NOMO-1 treated with dmso at 0.1 percent for 144 hours (cell line): ENCODE results near the gene ANKRD37.
A peak's percentile ranks its signal among the peaks of the same experiment; 100 is the strongest.

ENCODE experiments used
- DNase-seq: peaks from one replicate; lab custom pipeline; 2025; ENCODE audit not compliant: unreplicated experiment; lab: John Stamatoyannopoulos, UW

The ANKRD37 gene

DNA sequence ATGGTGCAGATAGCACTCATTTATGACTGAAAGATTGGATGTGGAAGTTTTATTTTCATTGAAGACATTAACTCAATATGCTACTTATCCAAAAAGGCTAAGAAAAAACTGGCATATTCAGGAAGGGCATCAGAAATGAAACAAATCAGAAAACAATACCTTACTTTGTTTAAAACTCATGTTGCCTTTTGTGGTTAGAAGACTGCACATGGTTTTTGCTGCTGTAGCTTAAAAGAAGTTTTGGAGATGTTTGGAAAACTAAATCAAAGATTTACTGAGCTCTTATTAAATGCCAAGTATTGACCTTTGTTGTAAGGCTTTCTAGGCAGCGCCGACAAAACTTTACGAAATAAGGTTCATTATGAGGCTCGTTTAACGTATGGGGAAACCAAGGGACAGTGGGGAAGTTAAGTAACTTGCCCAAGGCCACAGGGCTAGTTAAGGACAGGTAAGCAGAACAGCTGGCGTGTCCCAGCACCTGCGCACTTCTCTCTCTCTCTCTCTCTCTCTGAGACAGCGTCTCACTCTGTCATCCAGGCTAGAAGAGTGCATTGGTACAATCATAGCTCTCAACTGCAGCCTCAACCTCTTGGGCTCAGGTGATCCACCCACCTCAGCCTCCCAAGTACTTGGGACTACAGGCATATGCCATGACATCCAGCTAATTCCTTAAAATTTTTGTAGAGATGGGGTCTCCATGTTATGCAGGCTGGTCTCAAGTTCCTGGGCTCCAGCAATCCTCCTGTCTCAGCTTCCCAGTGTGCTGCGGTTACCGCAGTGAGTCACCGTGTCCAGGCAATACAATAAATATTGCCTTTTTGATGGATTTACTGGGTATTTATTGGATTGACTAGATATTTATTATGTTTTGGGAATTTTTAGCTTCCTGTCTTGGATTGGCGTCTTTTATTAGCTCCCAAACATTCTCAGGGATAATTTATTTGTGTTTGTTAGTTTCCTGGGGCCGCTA, 17.0 kb upstream of the ANKRD37 start:
- DNase-seq: no peak

DNA sequence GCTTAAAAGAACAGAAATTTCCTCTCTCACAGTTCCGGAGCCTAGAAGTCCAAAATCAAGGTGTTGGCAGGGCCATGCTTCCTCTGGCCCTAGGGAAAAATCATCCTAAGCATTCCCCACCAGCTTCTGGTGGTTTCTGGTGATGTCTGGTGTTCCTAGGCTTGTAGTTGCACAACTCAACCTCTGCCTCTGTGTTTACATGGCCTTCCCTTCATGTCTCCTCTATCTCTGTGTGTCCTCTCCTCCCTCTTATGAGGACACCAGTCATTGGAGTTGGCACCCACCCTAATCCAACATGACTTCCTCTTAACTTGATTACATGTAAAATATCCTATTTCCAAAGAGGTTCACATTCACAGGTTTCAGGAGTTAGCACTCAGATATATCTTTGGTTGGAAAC, 16.3 kb upstream of the ANKRD37 start:
- no peak for DNase-seq

DNA sequence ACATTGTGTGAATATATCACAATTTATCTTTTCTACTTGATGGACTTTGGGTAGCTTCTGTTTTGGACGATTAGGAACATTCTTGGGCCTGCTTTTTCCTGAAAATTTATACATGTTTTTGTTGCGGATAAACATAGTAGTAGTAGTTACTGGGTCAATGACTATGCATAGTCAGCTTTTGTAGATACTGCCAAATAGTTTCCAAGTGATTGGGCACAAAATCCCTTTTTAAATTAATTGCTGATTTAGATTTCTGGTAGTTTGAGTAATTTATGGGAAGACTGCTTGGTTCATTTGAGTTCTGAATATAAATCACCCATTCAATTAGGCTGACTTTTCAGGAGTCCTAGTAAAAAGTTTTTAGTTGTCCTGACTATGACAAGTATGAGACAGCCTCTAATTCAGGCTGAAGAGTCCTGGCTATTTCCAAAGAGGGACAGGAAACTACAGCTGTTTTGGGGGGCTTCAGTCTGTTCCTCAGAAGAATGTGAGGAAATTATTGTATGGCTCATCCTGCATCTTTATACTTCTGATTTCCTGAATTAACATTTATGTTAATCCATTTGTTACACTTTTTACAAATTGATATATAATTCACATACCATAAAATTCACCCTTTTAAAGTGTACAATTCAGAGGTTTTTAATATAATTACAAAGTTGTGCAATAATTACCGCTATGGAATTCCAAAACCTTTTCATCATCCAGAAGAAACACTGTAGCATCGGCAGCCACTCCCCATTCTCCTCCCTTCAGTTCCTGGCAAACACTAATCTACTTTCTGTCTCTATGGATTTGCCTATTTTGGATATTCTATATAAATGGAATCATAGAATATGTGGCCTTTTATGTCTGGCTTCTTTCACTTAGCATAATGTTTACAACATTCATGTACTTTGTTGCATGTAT, 15.1 kb upstream of the ANKRD37 start:
- no peak for DNase-seq

DNA sequence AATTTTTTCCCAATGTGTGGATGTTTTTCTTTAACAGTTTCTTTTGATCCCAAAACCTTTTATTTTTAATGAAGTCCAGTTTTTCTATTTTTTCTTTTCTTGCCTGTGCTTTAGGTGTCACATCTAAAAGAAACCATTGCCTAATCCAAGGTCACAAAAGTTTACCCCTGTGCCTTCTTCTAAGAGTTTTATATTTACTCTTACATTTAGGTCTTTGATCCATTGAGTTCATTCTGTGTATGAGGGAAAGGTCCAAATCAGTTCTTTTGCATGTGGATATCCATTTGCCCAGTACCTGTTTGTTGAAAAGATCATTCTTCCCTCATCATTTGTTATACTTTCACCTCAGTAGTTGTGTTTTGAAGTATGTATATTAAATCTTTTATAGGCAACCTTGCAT, 13.9 kb upstream of the ANKRD37 start:
- no peak for DNase-seq

DNA sequence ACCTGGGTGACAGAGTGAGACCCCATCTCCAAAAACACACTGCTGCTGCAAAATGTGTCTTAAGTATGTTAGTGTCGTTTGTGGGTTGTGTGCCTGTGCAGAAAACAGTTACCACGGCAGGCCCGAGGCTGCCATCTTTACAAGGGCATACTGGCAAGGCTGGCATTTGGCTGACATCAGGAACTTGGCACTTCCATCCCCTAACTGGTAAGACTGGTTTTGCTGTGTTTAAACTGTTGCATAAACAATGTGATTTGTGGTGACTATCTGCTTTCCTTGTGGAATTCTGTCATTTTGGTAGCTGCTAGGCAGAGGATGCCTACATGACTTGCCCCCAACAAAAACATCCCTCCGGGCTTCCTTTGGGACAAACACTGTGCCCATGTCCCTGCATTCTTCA, 13.2 kb upstream of the ANKRD37 start:
- no peak for DNase-seq

DNA sequence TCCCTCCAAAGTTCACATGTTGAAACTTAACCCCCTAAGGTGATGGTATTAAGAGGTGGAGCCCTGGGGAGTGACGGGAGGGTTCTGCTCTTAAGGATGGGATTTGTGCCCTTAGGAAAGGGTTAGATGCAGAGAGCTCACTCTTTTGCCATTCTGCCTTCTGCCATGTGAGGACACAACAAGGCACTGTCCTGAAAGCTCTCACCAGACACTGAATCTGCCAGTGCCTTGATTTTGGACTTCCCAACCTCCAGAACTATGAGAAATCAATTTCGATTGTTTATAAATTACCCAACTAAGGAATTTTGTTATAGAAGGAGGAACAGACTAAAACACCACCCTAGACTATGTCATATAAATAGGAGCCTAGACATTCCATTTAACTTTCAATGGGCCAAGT, 12.6 kb upstream of the ANKRD37 start:
- no peak for DNase-seq

DNA sequence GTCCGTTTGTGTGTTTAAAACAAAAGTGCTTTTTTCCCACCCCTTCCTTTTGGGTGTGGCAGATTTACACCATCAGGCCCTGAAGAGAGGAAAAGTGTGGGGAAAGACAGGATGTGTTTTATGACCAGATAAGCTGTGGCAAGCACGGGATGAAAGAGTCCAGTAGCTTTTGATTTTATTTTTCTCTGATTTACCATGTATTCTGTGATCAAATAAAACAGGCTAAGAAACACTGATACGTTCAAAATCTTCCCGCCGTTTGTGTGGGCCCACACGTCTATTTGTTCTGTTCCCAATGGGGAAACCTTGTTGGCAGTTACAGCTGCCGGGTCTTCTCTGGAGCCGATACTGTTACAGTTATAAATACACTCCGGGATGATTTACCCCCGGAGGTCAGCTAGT, 11.7 kb upstream of the ANKRD37 start:
- no peak for DNase-seq

DNA sequence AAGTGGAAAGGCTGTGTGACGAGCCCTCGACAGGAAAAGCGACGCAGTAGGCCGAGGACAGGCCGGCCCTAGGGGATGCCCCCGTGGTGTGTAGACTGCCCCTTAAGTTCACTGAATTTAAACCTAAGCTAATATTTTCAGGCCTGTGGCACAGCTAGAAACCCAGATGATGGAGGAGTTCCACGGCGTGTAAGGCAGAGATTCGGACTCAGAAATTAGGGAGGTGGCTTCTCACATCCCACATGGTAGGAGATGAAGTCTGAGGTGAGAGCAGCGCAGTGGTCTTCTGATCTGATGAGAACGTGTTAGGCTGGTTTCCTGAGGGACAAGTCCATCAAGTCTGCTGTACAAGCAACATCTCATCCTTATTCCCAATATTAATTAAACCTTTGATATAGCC, 8.7 kb upstream of the ANKRD37 start:
- DNase-seq: no peak

DNA sequence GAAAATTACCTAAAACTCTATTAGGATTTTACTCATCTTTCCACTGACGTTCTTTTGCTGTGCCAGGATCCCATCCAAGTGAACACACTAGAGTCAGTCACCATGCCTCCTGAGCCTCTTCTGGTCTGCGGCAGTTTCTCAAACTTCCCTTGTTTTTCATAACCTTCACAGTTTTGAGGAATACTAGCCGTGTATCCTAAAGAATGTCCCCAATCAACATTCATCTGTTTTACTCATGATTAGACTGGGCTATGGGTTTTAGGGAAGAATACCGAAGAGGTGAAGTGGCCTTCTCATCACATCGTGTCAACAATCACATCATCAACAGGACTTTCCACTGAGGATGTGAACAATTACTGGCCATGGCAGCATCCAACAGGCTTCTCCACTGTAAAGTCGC, 5.7 kb upstream of the ANKRD37 start:
- DNase-seq: no peak

DNA sequence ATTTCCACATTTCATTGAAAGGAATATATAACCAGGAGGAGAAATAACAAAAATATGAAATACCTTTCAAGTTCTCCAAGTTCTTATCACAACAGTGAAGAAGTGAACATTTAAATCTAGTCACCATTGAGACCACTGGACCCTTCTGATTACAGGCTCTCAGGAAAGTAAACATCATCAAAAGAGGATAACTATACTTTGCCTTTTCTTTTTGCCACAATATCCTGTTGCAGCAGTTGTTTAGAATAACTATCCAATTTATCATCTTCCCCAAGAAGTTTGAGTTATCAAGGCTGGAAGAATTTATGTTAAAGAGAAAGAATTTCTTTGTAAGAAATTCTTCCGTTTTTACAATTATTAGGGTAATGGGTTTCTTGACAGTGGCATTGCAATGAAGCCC, 4.5 kb upstream of the ANKRD37 start:
- DNase-seq: no peak

DNA sequence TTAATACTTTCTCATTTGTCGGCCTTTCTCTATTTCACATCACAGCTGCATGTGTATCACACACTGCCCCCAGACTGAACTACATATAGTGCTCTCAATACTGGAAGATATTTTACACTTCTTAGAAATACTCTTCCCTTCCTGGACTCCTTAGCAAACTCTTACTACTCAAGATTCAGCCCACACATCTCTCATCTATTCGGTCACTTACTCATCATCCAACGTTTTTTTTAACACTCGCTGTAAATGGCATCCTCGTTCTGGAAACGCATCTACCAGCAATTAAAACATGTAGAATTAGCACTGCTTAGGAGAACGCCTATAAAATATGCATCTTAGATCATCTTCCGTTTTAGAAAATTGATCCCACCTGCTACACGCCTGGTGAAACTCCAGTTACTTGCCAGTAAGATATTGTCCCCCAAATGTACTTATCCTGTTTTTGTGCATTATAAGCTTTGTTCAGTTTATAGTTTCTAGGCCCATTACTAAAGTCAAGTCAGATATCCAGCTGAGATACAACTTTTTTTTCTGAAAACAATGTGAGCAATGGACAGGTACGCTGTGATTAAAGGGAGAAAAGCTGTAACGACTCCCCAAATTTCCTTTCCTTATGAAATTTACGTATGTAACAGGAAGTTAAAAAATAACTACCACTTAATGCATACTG, 1.9 kb upstream of the ANKRD37 start:
- no peak for DNase-seq

DNA sequence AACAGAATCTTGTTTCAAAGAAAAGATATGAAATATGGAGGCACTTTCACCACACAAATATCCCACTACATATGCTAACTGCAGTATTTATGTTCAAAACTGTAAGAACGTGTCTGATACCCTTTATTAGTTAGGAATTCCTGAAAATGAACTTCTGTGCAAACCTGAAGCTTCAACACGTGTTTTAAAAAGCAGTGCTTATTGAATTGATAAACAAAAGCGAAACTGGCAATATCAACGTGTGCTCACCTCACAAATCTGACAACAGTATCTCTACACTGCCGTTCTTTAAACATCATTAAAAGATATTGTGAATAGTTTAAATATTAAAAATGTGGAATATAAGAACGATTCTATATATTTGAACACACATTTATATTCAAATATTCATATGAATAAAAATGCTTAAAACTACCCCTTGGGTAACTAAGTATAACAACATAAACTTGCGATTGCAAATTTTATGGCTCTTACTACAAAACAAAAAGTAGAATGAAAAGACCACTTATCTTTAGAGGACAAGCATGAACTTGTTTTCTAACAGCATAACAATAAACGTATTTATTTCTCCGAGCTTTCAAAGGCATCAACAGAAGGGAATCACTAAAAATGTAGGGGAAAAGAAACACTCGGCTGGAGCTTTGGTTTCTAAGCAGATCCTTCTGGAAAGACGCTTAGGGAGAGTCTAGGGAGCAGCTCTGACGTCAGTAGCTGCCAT, 1.2 kb upstream of the ANKRD37 start, which contains the start of gene LRP2BP:
TSS of gene LRP2BP (minus strand) at position 687 of the 718 bp plus-strand sequence. CDS start 17,738 bp downstream, outside the sequence.
- peak; percentile 10 for DNase-seq

DNA sequence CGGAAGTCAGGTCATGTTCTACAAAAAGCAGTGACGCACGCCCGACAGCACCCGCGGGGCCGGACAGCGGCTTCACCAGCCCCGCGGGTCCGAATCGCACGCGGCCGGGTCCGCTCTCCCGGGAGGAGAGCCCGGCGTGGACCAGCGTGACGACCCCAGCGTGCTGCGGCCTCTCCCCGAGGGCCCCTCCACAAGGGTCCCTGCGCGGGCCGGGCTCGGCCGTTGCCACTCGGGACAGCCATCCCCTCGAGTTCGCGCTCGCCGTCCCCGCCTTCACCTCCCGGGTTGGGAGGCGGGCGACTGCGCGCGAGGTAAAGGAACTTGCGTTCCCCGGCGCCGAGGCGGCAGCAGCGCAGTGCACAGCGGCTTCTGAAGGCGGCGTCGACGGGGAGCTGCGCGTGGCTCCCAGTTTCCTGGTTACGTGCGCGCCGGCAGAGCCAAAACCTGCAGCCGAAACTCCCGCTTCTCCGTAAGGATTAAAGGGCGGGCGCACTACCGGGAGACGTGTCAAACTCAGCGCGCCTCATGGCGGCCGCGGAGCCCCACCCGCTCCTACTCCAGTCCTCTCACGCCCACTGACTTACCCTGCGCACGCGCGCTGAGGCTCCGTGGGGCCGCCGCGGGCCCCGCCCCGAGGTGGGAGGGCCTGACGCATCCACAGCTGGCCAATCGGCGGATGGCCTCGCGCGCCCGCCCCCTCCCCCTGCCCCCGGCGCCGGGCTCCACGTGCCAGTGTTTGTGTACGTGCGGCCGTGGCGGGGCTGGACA, 501 bp upstream of the ANKRD37 start:
- DNase-seq: peak; percentile 92

DNA sequence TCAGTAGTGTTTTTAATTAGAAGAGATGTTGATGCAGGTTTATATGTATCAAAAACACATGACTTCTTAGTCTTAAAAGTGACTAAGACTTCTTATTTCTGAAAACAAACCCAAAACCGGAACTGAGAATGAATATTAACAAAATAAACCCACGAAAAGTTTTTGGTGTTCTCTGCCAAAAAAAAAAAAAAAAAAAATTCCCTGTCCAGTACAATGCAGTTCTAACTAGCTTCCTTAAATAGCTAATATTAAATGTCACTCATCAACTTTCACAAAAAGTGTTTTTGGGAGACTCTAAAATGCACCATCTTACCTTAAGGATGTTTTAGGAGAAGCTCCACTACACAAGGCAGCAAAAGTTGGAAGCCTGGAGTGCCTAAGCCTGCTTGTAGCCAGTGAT, 2.0 kb downstream of the ANKRD37 start:
- DNase-seq: no peak

DNA sequence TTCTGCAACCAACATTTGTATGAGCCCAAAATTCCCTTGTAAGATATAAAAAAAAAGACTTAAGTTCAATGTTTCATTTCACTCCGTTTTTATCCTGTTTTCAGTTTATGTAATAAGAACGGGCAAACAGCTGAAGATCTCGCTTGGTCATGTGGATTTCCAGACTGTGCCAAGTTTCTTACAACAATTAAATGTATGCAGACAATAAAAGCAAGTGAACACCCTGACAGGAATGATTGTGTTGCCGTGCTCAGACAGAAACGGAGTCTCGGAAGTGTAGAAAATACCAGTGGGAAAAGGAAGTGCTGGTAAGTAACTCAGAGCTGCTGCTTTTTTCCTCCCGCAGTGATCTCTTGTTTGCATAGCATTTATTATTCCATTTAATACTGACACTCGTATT, 2.8 kb downstream of the ANKRD37 start:
- no peak for DNase-seq

DNA sequence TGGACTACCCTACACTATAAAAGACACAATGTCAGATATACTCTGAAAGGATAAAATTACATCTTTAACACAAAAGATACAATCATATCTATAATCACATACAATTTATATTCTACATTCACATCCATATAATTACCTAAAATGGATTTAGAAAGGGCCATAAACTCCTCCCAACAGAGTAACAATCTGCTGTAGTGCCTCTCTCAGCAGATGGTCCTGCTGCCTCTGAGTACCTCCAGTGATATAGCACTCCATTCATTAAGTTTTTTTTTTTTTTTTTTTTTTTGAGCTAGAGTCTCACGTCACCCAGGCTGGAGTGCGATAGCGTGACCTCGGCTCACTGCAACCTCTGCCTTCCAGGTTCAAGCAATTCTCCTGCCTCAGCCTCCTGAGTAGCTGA, 7.4 kb downstream of the ANKRD37 start:
- no peak for DNase-seq

DNA sequence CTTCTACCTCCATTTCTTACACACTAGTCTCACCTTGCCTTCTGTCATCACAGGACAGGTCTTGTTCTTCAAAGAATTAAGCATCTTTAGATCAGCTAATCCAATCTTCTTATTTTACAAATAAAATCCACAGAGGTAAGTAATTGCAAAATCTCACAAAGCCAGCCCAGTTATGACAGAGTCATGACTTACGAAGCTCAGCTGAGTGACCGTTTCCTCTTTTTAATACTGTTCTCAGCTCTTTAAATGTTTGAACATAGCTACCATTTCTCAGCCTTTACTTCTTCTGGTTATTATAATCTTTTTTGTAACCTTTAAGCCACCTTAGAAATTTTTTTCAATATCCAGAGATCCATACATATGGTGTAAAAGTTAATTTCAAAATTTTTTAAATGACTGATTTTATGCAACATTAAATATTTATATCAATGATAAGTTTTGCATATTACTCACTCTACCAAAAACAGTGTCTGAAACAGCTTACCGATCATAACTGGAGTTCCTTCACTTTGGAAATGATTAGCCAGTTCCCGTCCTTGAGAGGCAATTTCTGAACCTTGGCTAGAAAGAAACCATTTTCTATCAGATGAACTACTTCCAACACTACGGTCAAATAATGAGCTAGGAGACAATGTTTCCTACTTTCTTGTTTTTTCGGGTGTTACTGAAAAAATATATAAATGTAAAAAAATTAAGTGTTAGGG, 8.8 kb downstream of the ANKRD37 start:
- DNase-seq: peak; percentile 13

DNA sequence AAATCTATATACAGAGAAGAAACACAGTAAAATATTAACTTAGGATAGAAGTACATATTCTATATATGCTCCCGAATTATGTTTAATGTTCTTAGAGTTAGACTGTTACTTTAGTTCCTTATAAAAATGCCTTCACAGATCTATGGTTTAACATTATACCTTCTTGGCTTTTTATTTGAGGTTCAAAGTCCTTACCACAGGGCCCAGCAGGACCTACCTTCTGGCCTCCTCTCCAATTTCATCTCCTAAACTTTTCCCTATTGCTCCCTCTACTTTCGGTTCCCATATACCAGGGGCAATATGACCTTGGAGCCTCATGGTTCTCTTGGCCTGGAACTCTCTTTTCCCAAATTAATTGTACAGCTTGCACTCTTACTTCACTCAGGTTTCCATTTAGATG, 11.8 kb downstream of the ANKRD37 start:
- no peak for DNase-seq

DNA sequence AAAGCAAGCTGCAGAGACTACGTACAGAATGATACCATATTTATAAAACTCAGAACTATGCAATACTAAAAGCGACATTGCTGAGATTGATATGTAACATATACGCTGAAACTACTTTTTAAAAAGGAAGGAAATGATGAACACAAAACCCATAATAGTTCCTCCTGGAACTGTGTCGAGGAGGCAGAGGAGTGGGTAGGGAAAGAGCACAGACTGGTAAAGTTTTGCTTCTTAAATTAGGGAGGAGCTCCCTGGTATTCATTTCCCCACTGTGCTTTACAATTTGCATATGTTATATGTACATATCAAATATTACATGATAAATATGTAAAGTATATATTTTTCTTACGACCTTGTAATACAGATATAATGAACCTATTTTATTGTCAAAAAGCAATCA, 15.2 kb downstream of the ANKRD37 start:
- no peak for DNase-seq
